Neuron (in vitro differentiated cells): ENCODE results near the gene BANK1.

Experiments used
- H2AFZ ChIP-seq: one replicate; pipeline ENCODE4 v1.6.1; 2013; ENCODE audit warnings: low read depth, mild to moderate bottlenecking, inconsistent platforms, low read length, moderate library complexity
- H3K27me3 ChIP-seq: one replicate; pipeline ENCODE4 v1.6.1; 2013; ENCODE audit warnings: low read length; ENCODE audit not compliant: insufficient read depth
- H3K36me3 ChIP-seq: one replicate; pipeline ENCODE4 v1.6.1; 2013; ENCODE audit warnings: low read length; ENCODE audit not compliant: insufficient read depth
- H3K4me1 ChIP-seq: one replicate; pipeline ENCODE4 v1.6.1; 2013; ENCODE audit warnings: low read length; ENCODE audit not compliant: insufficient read depth
- H3K4me3 ChIP-seq: 2 replicates; pipeline ENCODE4 v1.5.1; 2013; ENCODE audit warnings: mild to moderate bottlenecking, low read length, moderate library complexity
- H3K9me3 ChIP-seq: one replicate; pipeline ENCODE4 v1.6.1; 2013; ENCODE audit warnings: low read length

Gene BANK1

DNA sequence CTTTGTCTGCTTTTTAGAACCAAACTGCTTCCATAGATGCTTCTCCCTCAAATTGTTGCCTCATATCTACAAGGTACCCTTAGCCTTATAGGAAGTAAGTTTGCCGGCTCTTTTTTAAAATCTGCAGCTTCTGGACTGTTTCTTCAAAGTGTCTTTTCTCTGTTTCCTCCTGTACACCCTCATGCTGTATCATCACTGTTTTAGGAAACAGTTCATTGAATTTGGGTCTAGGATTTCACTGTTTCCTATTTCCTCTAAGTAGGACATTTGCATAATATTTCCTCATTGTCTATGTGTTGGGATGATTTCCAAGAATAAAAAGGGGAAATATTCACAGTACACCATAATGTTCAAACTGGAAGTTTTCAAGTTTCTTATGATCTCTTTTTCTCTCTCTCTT lies 43.0 kb downstream of the BANK1 start:
- Histone ChIP-seq H3K36me3 (no peaks in the 10 kb centered on the region), H2AFZ (no peak overlapping the region), H3K4me1 (no peaks in the 10 kb centered on the region), H3K27me3 (no peaks in the 10 kb centered on the region), H3K9me3 (no peaks in the 10 kb centered on the region), H3K4me3 (no peak overlapping the region)

DNA sequence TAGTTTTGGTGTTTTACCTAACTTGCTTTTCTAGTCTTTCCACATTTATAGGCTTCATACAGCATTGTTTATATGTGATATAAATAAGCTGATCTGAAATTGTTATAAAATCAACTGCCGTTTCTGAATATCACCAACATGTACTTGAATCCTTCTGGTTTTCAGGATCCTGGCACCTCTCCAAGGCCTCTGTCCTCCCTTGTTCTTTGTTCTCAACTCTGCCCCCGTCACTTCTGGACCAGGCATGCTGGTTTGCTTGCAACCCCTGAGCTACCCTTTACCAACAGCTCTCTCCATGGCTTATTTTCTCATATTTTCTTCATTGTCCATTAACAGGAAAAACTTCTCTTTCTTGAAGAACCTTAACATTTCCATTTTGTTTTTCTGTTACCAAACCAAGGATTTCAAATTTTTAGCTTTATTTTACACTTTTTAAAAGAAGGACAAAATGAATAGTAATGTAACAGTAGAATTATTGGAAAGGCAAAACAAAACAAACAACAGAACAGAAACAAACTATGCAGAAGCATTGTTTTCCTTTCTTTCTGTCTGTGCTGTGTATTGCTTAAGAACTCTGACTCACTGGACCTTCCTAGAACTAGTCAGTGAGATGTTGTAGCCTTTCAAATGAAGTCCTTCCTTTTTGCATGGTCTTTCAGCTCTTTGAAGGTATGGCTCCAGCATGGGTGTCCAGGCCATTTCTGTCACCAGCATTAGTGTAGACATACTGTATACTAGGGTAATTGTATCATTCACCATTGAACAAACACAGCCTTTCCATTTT lies 44.8 kb downstream of the BANK1 start:
- H3K4me3 ChIP-seq: no peak overlapping the region
- no peaks in the 10 kb centered on the region for H3K36me3 ChIP-seq
- no peaks in the 10 kb centered on the region for H3K9me3 ChIP-seq
- no peak overlapping the region for H2AFZ ChIP-seq
- H3K4me1 ChIP-seq: no peaks in the 10 kb centered on the region
- no peaks in the 10 kb centered on the region for H3K27me3 ChIP-seq

DNA sequence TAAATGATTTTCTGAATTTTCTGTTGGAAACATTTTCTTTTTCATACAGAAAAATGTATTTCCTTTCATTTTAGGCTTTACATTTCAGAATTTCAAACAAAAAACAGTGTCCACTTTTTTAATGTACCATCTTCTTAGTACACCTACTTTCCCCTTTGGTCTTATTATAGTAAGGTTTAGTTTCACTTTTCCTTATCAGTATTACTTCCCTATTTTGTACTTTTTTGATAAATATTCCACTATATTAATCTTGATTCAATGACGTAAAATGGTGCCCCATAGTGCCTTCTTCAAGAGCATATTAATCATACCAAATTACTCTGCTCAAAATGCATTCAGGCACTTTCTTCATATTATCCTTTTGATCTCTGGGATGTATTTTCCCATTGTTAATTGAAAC lies 52.5 kb downstream of the BANK1 start:
- Histone ChIP-seq H2AFZ (no peak overlapping the region), H3K27me3 (no peaks in the 10 kb centered on the region), H3K4me1 (no peaks in the 10 kb centered on the region), H3K9me3 (no peaks in the 10 kb centered on the region), H3K4me3 (no peak overlapping the region), H3K36me3 (no peaks in the 10 kb centered on the region)

DNA sequence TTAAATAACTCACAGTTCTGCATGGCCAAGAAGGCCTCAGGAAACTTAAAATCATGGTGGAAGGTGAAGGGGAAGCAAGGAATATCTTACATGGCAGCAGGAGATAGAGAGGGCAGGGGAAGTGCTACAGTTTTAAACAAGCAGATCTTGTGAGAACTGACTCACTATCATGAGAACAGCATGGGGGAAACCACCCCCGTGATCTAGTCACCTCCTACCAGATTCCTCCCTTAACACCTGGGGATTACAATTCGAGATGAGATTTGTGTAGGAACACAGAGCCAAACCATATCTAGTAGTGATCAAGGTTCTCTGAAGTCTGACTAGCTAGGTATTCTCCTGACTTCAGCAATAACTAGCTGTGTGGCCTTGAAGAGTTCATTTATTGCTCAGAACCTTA lies 56.0 kb downstream of the BANK1 start:
- Histone ChIP-seq H3K4me1 (no peaks in the 10 kb centered on the region), H3K36me3 (no peaks in the 10 kb centered on the region), H2AFZ (no peak overlapping the region), H3K4me3 (no peak overlapping the region), H3K27me3 (no peaks in the 10 kb centered on the region), H3K9me3 (no peaks in the 10 kb centered on the region)

DNA sequence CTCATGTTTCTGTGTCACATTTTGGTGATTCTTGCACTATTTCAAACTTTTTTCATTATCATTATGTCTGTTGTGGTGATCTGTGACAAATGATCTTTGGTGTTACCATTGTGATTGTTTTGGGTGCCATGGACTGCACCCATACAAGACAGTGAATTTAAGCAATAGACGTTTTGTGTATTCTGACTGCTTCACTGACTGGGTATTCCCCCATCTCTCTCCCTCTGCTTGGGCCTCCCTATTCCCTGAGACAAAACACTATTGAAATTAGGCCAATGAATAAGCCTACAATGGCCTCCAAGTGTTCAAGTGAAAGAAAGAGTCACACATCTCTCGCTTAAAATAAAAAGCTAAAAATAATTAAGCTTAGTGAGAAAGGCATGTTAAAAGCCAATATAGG lies 60.2 kb downstream of the BANK1 start:
- H2AFZ ChIP-seq: no peak overlapping the region
- no peak overlapping the region for H3K4me3 ChIP-seq
- no peaks in the 10 kb centered on the region for H3K27me3 ChIP-seq
- no peaks in the 10 kb centered on the region for H3K36me3 ChIP-seq
- H3K9me3 ChIP-seq: no peaks in the 10 kb centered on the region
- no peaks in the 10 kb centered on the region for H3K4me1 ChIP-seq

DNA sequence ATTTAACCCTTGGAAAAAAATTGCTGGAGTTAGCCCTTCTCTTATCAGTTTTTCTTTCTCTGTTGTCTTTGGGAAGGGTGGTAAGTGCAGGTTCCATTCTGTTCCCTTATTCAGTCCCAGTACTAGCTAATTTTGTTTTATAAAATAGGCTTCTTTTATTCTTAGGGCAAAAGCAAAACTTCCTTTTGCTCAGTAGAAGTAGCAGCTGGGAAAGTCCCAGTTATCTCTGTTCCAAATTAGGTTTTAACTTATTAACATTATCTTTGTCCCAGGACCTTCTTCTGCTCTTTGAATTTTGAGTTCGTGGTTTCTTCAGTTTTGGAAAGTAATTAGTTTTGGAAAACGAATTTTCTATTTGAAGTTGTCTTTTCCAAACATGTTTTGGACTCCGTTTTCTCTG lies 61.1 kb downstream of the BANK1 start:
- Histone ChIP-seq H2AFZ (no peak overlapping the region), H3K36me3 (no peaks in the 10 kb centered on the region), H3K9me3 (no peaks in the 10 kb centered on the region), H3K4me1 (no peaks in the 10 kb centered on the region), H3K4me3 (no peak overlapping the region), H3K27me3 (no peaks in the 10 kb centered on the region)

DNA sequence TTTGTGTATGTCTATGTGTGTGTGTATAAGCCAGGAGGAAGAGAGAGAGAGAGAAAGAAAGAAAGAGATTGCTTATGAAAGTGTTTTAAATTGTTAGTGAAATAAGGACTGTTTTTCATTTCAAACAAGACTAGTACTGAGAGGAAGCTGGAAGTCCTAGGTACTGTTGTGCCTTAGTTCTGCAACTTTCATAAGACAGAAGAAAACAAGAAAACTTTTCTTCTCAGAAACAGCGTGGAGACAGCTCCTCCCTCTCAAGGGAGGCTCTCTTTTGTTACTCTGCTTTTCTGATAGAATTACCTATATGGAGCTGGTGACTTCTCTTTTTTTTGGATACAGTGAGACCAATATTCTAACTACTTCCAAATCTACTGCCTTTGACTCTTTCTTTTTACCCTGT lies 62.5 kb downstream of the BANK1 start:
- Histone ChIP-seq H3K4me3 (no peak overlapping the region), H3K36me3 (no peaks in the 10 kb centered on the region), H3K27me3 (no peaks in the 10 kb centered on the region), H3K4me1 (no peaks in the 10 kb centered on the region), H2AFZ (no peak overlapping the region), H3K9me3 (no peaks in the 10 kb centered on the region)

DNA sequence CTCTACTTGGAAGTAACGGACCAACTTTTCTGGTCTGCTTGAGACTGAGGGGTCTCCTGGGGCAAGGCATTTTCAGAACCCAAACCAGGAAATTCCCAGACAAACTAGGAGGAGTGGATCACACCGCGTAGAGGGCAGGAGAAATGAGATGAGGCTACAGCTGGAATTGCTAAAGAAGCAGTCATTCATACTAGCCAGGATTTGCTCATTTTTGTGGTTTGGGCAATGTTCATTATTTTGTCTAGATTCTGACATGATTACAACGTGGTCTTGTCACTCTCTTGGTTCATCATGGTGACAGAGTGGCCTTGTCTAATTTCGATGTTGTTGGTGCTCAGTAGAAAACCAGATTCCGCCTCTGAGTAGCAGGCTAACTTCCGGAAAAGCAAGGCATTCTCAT lies 63.2 kb downstream of the BANK1 start:
- Histone ChIP-seq H3K4me3 (no peak overlapping the region), H3K36me3 (no peaks in the 10 kb centered on the region), H3K27me3 (no peaks in the 10 kb centered on the region)

DNA sequence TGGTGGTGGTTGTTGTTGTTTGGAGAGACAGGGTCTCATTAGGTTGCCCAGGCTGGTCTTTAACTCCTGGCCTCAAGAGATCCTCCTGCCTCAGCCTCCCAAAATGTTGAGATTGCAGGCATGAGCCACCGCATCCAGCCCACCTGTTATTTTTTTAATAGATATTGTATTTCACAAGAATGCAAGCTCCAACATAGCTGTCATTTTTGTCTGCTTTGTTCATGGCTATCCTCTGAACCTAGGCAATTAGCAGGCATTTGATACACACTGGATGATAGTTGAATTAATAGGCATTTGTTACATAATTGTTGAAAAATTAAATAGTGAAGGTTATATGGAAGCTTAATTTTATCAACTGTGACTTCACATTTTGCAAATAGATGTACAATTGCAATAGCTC lies 64.7 kb downstream of the BANK1 start:
- Histone ChIP-seq H3K9me3 (no peaks in the 10 kb centered on the region), H3K36me3 (no peaks in the 10 kb centered on the region)

More for the DNA sequence above, 63.2 kb downstream of the BANK1 start:
- H3K4me1 ChIP-seq: no peaks in the 10 kb centered on the region
- no peaks in the 10 kb centered on the region for H3K9me3 ChIP-seq
- no peak overlapping the region for H2AFZ ChIP-seq

DNA sequence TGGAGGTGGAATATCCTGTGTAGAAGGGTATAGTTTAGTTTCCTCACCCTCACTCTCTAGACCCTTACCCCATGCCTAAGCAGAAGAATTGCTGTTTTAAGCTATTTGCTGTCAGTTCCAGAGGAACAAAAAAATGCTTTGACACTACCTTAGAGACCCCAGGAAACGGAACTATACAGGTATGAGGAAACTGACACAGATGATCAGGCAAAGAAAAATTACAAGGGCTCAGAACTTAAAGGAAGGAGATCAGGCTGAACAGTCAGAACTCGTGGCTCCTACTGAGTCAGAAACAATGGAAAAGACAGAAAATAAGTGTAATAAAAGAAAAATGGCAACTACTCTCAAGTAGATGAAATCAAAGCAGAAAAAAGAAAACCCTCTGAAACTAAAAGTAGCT lies 65.6 kb downstream of the BANK1 start:
- Histone ChIP-seq H3K9me3 (no peaks in the 10 kb centered on the region), H3K4me1 (no peaks in the 10 kb centered on the region), H3K27me3 (no peaks in the 10 kb centered on the region), H2AFZ (no peak overlapping the region), H3K36me3 (no peaks in the 10 kb centered on the region), H3K4me3 (no peak overlapping the region)

More for the DNA sequence above, 64.7 kb downstream of the BANK1 start:
- Histone ChIP-seq H3K27me3 (no peaks in the 10 kb centered on the region), H2AFZ (no peak overlapping the region), H3K4me3 (no peak overlapping the region), H3K4me1 (no peaks in the 10 kb centered on the region)

DNA sequence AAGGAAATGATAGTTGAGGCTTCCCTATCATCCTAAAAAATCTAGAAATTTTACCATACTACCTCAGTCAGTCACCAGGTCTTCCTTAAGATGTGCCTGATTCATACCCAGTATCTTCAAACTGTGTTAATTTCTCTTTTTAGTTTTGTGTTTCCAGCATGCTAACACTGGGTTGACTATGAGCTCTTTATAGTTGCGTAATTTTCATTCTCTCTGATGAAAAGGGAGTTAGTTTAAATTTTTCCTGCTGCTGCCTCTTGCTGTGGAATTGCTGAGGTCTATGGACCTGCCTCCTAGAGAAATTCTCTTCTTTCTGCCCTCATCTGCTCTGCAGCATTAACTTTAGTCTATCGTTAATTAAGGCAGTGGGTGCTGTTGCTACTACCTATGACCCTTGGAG lies 66.6 kb downstream of the BANK1 start:
- H2AFZ ChIP-seq: no peak overlapping the region
- H3K4me3 ChIP-seq: no peak overlapping the region
- H3K9me3 ChIP-seq: no peaks in the 10 kb centered on the region
- H3K36me3 ChIP-seq: no peaks in the 10 kb centered on the region
- no peaks in the 10 kb centered on the region for H3K4me1 ChIP-seq
- H3K27me3 ChIP-seq: no peaks in the 10 kb centered on the region

DNA sequence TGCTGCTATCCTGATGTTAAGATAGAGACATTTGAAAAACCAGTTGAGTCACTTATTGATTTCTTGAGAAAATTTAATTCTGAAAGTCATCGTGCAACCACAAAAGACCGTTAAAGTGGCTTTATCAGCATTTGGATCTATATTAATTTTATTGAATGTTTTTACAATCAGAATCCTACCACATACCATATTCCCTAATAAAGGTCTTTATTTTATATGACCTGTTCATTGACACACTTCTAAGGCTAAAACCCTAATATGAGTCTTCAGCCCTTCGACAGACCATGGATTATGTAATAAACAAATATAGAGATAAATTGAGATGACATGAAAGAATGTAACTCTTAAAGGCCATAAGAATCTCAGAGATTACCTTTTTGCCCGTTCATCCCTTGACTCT lies 68.1 kb downstream of the BANK1 start:
- H3K36me3 ChIP-seq: no peaks in the 10 kb centered on the region
- H3K4me1 ChIP-seq: no peaks in the 10 kb centered on the region
- H3K27me3 ChIP-seq: no peaks in the 10 kb centered on the region
- H2AFZ ChIP-seq: no peak overlapping the region
- H3K4me3 ChIP-seq: no peak overlapping the region
- no peaks in the 10 kb centered on the region for H3K9me3 ChIP-seq

DNA sequence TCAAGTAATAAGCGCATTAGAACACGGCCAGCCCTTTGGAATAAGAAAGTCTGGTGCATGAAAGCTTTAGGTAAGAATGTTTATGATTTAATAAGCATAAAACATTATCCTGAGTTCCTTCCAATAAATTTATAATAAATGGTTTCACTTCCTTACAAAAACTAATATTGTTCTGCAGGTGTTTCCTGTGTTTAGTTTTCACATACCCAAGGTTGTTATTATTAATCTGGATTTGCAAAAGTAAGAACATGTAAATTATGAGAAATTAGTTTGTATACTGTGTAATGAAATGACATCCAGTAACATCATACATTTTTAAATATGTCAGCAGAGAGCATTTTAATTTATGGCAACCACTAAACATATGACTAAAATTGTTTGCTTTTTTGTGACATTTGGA lies 72.1 kb downstream of the BANK1 start:
- no peak overlapping the region for H2AFZ ChIP-seq
- H3K4me3 ChIP-seq: no peak overlapping the region
- H3K4me1 ChIP-seq: no peaks in the 10 kb centered on the region
- no peaks in the 10 kb centered on the region for H3K9me3 ChIP-seq
- H3K36me3 ChIP-seq: no peaks in the 10 kb centered on the region
- H3K27me3 ChIP-seq: no peaks in the 10 kb centered on the region

DNA sequence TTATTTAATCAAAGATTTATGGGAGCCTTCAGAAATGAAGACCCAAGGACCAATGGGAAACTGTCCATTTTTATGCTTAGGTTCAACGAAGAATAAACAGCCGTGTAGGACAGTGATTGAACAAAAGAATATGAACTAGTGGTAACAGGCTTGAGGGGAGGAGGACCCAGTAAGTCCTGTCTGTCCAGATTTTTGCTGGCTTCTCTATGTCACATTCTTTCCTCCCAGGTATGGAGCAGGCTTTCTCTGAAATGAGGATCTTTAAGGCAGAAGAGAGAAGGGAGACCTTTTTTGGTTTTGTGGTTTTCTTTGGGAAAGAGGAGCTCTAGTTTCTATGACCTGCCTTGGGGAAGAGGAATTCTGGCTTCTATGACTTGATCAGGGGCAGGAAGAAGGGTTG lies 74.1 kb downstream of the BANK1 start:
- H3K4me1 ChIP-seq: no peaks in the 10 kb centered on the region
- no peaks in the 10 kb centered on the region for H3K27me3 ChIP-seq
- H3K36me3 ChIP-seq: no peaks in the 10 kb centered on the region
- H3K4me3 ChIP-seq: no peak overlapping the region
- H3K9me3 ChIP-seq: no peaks in the 10 kb centered on the region
- no peak overlapping the region for H2AFZ ChIP-seq
